Measurements from ENCODE around the gene VPS36.

The VPS36 gene

DNA sequence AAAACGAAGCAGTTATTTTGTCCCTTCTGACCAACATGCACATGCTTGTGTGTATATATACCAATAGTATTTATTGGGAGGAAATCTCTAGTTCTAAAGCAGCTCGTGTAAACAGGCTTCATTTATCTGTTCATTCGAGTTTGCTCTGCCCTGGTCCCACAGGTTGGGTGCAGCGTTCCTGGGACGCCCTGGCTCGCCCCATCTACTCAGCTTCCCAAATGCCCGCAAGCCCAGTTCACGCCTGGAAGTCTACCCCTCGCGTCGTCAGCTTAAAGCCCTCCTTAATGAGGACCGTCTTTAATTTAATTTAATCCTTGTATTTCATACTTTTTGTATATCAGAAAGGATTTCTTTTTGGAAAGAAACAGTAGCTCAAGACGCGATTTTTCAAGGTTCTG lies 45.1 kb downstream of the VPS36 start:
- Histone ChIP-seq H3K27me3 (replicated peaks; ENCODE audit: control insufficient read depth, insufficient read depth, low read length) (no peaks in the 10 kb centered on the region), H3K4me3 (ENCODE audit: low read length) (peak overlapping the region; percentile 91), H3K36me3 (ENCODE audit: control insufficient read depth, insufficient read depth, low read length, severe bottlenecking) (no peaks in the 10 kb centered on the region), H3K9me3 (ENCODE audit: control insufficient read depth, low read length) (no peaks in the 10 kb centered on the region), H3K4me1 (ENCODE audit: control insufficient read depth, insufficient read depth, low read length) (peaks cover 13% of the 10 kb centered on the region), H3K9ac (ENCODE audit: low read length) (peak overlapping the region; percentile 86)
- DNase-seq (ENCODE audit: low read depth): peak; percentile 37

DNA sequence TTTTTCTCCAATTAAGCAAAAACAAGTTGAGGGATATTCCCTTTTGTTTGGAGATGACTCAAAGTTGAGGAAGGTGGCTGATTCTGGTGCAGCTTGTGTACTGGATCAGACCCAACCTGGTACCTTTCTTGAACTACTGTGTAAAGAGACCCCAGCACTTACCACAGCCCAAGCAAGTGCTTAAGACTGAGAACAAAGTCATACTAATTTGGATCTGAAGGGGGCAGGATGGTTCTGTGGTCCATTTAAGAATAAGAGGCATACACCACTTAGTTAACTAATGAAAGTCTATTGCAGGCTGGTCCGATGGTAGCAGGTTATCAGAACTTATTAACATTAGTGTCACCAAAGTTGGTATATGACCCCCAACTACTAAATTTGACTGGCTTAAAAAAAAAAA lies 50.7 kb downstream of the VPS36 start:
- DNase-seq (ENCODE audit: low read depth): no peak
- H3K9ac ChIP-seq (ENCODE audit: low read length): no peak overlapping the region
- H3K9me3 ChIP-seq (ENCODE audit: control insufficient read depth, low read length): no peaks in the 10 kb centered on the region
- H3K36me3 ChIP-seq (ENCODE audit: control insufficient read depth, insufficient read depth, low read length, severe bottlenecking): no peaks in the 10 kb centered on the region
- H3K27me3 ChIP-seq (replicated peaks; ENCODE audit: control insufficient read depth, insufficient read depth, low read length): no peaks in the 10 kb centered on the region
- no peak overlapping the region for H3K4me3 ChIP-seq (ENCODE audit: low read length)
- peaks cover 2% of the 10 kb centered on the region for H3K4me1 ChIP-seq (ENCODE audit: control insufficient read depth, insufficient read depth, low read length)

DNA sequence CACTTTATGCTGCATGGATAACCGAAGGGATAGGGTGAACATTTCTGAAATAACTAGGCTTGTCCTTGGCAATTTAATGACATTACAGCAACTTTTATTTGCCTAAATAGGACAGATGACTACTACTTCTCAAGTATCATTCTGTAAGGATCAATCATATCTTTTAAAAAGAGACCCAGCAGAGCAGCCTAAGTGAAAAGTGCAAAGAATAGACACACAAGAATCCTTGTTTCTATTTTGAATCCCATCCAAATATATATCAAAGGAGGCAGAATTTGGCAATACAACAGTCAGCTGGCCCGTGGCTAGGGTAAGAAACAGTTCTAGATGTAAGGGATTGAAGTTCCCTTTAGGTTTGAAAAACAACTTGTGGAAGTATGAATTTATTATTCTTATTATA lies 51.4 kb downstream of the VPS36 start:
- H3K4me1 ChIP-seq (ENCODE audit: control insufficient read depth, insufficient read depth, low read length): peaks cover 2% of the 10 kb centered on the region
- no peak for DNase-seq (ENCODE audit: low read depth)
- no peaks in the 10 kb centered on the region for H3K27me3 ChIP-seq (replicated peaks; ENCODE audit: control insufficient read depth, insufficient read depth, low read length)
- no peak overlapping the region for H3K4me3 ChIP-seq (ENCODE audit: low read length)
- H3K9me3 ChIP-seq (ENCODE audit: control insufficient read depth, low read length): no peaks in the 10 kb centered on the region
- no peak overlapping the region for H3K9ac ChIP-seq (ENCODE audit: low read length)
- H3K36me3 ChIP-seq (ENCODE audit: control insufficient read depth, insufficient read depth, low read length, severe bottlenecking): no peaks in the 10 kb centered on the region

DNA sequence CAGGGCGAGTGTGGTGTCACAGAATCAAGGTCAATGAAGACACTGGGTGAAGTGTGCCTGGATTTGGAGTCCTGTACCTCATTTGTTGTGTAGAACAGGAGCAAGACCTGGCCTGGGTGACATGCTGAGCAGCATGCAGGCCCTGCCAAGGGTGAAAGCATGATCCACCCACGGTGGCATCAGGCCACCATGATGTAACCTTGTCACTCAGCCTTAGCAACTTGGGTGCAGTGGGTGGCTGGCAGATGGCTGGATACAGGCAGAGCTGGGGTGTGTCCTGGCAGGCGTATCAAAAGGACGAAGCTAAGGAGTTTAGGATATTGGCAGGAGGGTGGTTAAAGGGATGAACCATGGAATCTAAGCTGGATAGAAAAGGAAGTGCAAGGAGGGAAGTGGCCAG lies 54.7 kb downstream of the VPS36 start:
- no peaks in the 10 kb centered on the region for H3K9me3 ChIP-seq (ENCODE audit: control insufficient read depth, low read length)
- no peak overlapping the region for H3K4me3 ChIP-seq (ENCODE audit: low read length)
- H3K27me3 ChIP-seq (replicated peaks; ENCODE audit: control insufficient read depth, insufficient read depth, low read length): no peaks in the 10 kb centered on the region
- no peak for DNase-seq (ENCODE audit: low read depth)
- peaks cover 2% of the 10 kb centered on the region for H3K4me1 ChIP-seq (ENCODE audit: control insufficient read depth, insufficient read depth, low read length)
- no peak overlapping the region for H3K9ac ChIP-seq (ENCODE audit: low read length)
- H3K36me3 ChIP-seq (ENCODE audit: control insufficient read depth, insufficient read depth, low read length, severe bottlenecking): no peaks in the 10 kb centered on the region

DNA sequence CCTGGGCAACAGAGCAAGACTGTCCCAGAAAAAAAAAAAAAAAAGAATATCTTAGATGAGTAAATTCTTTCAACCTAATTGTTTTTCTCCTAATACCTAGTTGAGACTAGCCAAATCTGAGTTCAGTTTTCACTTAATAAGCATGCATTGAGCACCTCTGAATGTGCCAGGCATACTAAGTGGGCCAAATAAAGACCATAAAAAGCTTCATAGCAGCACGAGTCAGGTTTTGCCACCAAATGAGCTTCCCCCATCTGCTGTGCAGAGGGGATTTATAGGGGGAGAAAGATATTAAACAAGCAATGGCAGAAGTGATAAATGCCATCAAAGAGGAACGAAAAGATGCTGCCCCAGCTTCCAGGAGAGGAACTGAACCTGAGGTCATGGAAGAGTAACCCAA lies 55.8 kb downstream of the VPS36 start:
- no peak overlapping the region for H3K4me3 ChIP-seq (ENCODE audit: low read length)
- no peak overlapping the region for H3K9ac ChIP-seq (ENCODE audit: low read length)
- no peaks in the 10 kb centered on the region for H3K27me3 ChIP-seq (replicated peaks; ENCODE audit: control insufficient read depth, insufficient read depth, low read length)
- H3K36me3 ChIP-seq (ENCODE audit: control insufficient read depth, insufficient read depth, low read length, severe bottlenecking): no peaks in the 10 kb centered on the region
- peaks cover 2% of the 10 kb centered on the region for H3K4me1 ChIP-seq (ENCODE audit: control insufficient read depth, insufficient read depth, low read length)
- DNase-seq (ENCODE audit: low read depth): no peak
- no peaks in the 10 kb centered on the region for H3K9me3 ChIP-seq (ENCODE audit: control insufficient read depth, low read length)

DNA sequence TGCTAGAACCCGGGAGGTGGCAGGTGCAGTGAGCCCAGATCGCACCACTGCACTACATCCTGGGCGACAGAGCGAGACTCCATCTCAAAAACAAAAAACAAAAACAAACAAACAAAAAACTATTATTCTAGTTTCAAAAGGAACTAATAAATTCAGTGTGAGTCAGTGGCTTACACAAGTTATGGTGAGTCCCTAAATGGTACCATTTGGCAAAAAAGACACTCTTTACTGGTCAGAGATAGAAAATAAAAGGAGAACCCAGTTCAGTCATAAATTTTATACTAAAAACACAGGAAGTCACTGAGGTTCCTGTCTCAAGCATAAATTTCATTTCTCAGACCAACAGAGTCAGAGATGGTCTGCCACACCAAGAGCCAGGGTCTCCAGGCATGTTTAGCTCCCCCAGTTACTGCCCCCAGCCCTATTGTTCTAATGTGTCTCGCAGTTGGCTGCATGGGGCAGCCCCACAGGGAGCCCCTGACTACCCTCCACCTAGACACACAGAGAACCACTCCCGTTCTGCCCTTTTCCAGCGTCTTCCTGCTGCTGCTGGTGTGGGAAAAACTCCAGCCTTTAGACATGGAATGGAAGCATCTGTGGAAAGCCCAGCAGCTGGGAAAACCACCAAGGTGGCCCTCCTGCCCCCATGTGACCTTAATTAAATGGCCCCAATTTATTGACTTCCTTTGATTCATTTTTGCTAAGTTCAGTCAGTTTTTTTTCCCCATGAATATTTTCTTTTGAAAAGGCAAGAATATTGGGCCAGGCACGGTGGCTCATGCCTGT lies 56.7 kb downstream of the VPS36 start:
- Histone ChIP-seq H3K9me3 (ENCODE audit: control insufficient read depth, low read length) (no peaks in the 10 kb centered on the region), H3K4me3 (ENCODE audit: low read length) (no peak overlapping the region), H3K9ac (ENCODE audit: low read length) (no peak overlapping the region), H3K36me3 (ENCODE audit: control insufficient read depth, insufficient read depth, low read length, severe bottlenecking) (no peaks in the 10 kb centered on the region), H3K4me1 (ENCODE audit: control insufficient read depth, insufficient read depth, low read length) (peaks cover 2% of the 10 kb centered on the region), H3K27me3 (replicated peaks; ENCODE audit: control insufficient read depth, insufficient read depth, low read length) (no peaks in the 10 kb centered on the region)
- no peak for DNase-seq (ENCODE audit: low read depth)

DNA sequence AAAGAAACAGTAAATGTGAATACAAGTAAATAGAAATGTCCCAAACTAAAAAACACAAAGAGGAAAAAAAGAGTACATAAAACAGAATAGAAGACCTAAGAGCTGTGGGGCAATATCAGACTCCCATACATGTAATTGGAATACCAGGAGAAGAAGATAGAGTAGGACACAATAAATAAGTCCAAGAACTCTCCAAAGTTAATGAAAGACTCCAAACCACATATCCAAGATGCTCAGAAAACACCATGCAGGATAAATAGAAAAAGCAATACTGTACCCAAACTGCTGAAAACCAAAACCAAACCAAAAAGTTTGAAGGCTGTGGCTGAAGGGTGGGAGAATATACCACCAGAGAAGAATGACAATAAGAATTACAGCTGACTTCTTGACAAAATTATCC lies 62.7 kb downstream of the VPS36 start:
- no peaks in the 10 kb centered on the region for H3K27me3 ChIP-seq (replicated peaks; ENCODE audit: control insufficient read depth, insufficient read depth, low read length)
- H3K36me3 ChIP-seq (ENCODE audit: control insufficient read depth, insufficient read depth, low read length, severe bottlenecking): no peaks in the 10 kb centered on the region
- H3K4me1 ChIP-seq (ENCODE audit: control insufficient read depth, insufficient read depth, low read length): no peaks in the 10 kb centered on the region
- DNase-seq (ENCODE audit: low read depth): no peak
- no peak overlapping the region for H3K4me3 ChIP-seq (ENCODE audit: low read length)
- no peak overlapping the region for H3K9ac ChIP-seq (ENCODE audit: low read length)
- H3K9me3 ChIP-seq (ENCODE audit: control insufficient read depth, low read length): no peaks in the 10 kb centered on the region

DNA sequence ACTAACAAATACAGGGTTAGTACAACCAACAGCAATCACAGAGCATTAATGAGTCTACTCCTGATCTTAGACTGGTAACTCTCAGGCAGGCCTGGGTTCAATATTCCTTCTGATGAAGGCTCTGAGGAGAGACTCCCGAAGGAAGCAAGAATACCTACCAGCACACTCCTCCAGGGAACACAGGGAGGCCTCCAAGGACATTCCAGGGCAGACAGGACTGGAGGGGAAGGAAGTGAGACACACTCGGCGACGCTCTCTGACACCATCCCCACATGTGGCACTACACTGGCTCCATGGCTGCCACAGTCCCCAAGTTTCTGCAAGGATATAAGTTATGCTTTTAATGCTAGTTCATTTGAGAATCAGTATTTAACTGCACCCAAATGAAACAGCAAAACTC lies 64.6 kb downstream of the VPS36 start:
- no peak overlapping the region for H3K4me3 ChIP-seq (ENCODE audit: low read length)
- no peaks in the 10 kb centered on the region for H3K27me3 ChIP-seq (replicated peaks; ENCODE audit: control insufficient read depth, insufficient read depth, low read length)
- H3K9me3 ChIP-seq (ENCODE audit: control insufficient read depth, low read length): no peaks in the 10 kb centered on the region
- H3K4me1 ChIP-seq (ENCODE audit: control insufficient read depth, insufficient read depth, low read length): no peaks in the 10 kb centered on the region
- H3K9ac ChIP-seq (ENCODE audit: low read length): no peak overlapping the region
- no peak for DNase-seq (ENCODE audit: low read depth)
- H3K36me3 ChIP-seq (ENCODE audit: control insufficient read depth, insufficient read depth, low read length, severe bottlenecking): no peaks in the 10 kb centered on the region

DNA sequence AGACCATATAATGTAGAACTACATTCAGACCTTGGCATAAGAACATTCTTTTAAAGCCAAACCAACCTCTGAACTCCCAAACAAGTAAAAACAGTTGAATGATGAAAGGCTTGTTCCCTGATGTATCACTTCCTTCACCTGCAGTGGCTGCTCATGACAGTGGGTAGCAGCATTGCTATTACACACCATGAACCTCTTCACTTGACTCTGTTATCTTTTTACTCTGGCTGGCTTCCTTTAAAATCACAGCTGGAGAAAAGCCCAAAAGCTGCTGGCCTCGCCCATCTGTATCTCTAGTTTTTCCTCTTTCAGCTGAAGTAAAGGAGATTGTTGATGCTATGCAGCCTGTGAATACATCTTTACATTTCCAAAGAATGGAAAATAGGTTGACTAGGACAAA lies 67.1 kb downstream of the VPS36 start:
- Histone ChIP-seq H3K4me3 (ENCODE audit: low read length) (no peak overlapping the region), H3K4me1 (ENCODE audit: control insufficient read depth, insufficient read depth, low read length) (no peaks in the 10 kb centered on the region), H3K9ac (ENCODE audit: low read length) (no peak overlapping the region), H3K27me3 (replicated peaks; ENCODE audit: control insufficient read depth, insufficient read depth, low read length) (no peaks in the 10 kb centered on the region), H3K9me3 (ENCODE audit: control insufficient read depth, low read length) (no peaks in the 10 kb centered on the region), H3K36me3 (ENCODE audit: control insufficient read depth, insufficient read depth, low read length, severe bottlenecking) (no peaks in the 10 kb centered on the region)
- no peak for DNase-seq (ENCODE audit: low read depth)

DNA sequence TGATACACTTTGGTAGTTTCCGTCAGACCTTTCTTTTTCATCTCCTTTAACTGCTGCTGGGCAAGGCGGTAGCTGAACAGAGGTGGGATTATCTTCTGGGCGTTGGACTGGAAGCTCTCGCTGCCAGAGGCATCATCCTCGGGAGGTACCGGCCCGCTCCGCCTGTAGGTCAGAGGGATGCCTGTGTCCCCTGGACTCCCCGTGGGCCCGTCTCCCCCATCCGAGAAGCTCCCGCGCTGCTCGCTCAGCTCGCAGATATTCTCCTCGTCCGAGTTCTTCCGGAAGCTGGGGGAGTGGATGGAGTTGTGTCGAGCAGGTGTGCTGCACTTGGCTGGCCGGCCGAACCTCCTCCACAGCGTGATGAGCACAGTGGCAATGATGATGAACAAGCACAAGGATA lies 72.1 kb downstream of the VPS36 start:
- no peaks in the 10 kb centered on the region for H3K9me3 ChIP-seq (ENCODE audit: control insufficient read depth, low read length)
- no peak overlapping the region for H3K9ac ChIP-seq (ENCODE audit: low read length)
- DNase-seq (ENCODE audit: low read depth): no peak
- no peak overlapping the region for H3K4me3 ChIP-seq (ENCODE audit: low read length)
- peaks cover 16% of the 10 kb centered on the region for H3K4me1 ChIP-seq (ENCODE audit: control insufficient read depth, insufficient read depth, low read length)
- H3K36me3 ChIP-seq (ENCODE audit: control insufficient read depth, insufficient read depth, low read length, severe bottlenecking): no peaks in the 10 kb centered on the region
- no peaks in the 10 kb centered on the region for H3K27me3 ChIP-seq (replicated peaks; ENCODE audit: control insufficient read depth, insufficient read depth, low read length)

DNA sequence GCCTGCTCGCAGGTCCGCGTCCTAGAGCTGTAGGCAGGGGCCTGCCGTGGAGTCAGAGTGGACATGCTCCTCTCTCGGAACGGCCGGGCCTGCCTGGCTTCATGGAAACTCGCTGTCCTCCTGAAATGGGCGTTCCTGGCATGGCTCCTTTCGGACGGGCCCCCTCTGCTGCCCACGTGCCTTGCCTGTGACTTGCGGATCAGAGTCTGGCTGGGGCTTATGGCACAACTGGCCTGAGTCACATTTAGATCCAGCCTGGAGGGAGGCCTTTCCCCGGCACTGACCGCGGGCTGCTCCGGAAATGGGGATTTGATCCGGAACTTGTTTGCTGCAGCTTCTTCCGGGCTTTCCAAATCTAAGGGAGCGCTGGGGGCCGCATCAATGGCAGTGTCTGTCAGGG lies 72.5 kb downstream of the VPS36 start:
- H3K9me3 ChIP-seq (ENCODE audit: control insufficient read depth, low read length): no peaks in the 10 kb centered on the region
- no peak for DNase-seq (ENCODE audit: low read depth)
- H3K4me1 ChIP-seq (ENCODE audit: control insufficient read depth, insufficient read depth, low read length): peaks cover 20% of the 10 kb centered on the region
- no peak overlapping the region for H3K4me3 ChIP-seq (ENCODE audit: low read length)
- H3K27me3 ChIP-seq (replicated peaks; ENCODE audit: control insufficient read depth, insufficient read depth, low read length): no peaks in the 10 kb centered on the region
- H3K9ac ChIP-seq (ENCODE audit: low read length): no peak overlapping the region
- H3K36me3 ChIP-seq (ENCODE audit: control insufficient read depth, insufficient read depth, low read length, severe bottlenecking): no peaks in the 10 kb centered on the region

DNA sequence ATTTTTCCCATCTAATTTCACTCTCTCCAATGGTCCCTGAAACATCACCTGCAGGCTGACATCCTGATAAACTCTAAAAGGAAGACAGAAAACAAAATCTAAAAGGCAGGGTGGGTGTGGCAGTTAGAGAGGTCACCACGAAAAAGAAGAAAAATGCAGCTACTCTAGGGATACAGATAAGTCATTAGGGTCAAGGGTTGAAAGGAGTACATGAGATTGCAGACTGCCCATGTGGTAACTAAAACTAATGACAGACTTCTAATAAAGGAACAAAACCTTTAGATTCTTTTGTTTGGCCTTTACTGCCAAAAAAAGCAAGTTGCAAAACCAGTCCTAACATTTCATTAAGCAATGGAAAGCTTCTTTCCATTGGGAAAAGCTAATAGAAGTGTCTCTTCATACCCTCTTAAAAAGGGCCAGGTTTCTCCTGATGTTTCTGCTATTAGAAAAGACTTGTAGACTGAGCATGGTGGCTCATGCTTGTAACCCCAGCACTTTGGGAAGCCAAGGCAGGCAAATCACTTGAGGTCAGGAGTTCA lies 75.5 kb downstream of the VPS36 start:
- peaks cover 29% of the 10 kb centered on the region for H3K4me1 ChIP-seq (ENCODE audit: control insufficient read depth, insufficient read depth, low read length)
- H3K9me3 ChIP-seq (ENCODE audit: control insufficient read depth, low read length): no peaks in the 10 kb centered on the region
- no peaks in the 10 kb centered on the region for H3K27me3 ChIP-seq (replicated peaks; ENCODE audit: control insufficient read depth, insufficient read depth, low read length)
- no peak overlapping the region for H3K4me3 ChIP-seq (ENCODE audit: low read length)
- DNase-seq (ENCODE audit: low read depth): no peak
- H3K36me3 ChIP-seq (ENCODE audit: control insufficient read depth, insufficient read depth, low read length, severe bottlenecking): no peaks in the 10 kb centered on the region
- no peak overlapping the region for H3K9ac ChIP-seq (ENCODE audit: low read length)

All from adipocyte (in vitro differentiated cells).